GM19328 (cell line): Measurements from ENCODE around the gene FZD10.

ENCODE experiments used
- ATAC-seq: cut with Tn5 transposase; IDR thresholded peaks from one replicate; pipeline ENCODE4 v1.9.1; 2021; ENCODE audit warnings: mild to moderate bottlenecking, moderate library complexity; ENCODE audit not compliant: unreplicated experiment

FZD10 gene

GRCh38 chr12:130152386-130152785 lies 9.9 kb upstream of the FZD10 start:
- no peak for ATAC-seq

- ATAC-seq: no peak
Measured at GRCh38 chr12:130153803-130154202, 8.5 kb upstream of the FZD10 start.

GRCh38 chr12:130154276-130155070 lies 7.8 kb upstream of the FZD10 start:
- no peak for ATAC-seq

- no peak for ATAC-seq
Measured at GRCh38 chr12:130155416-130156073, 6.7 kb upstream of the FZD10 start.

- no peak for ATAC-seq
Measured at GRCh38 chr12:130156652-130157275, 5.5 kb upstream of the FZD10 start.

GRCh38 chr12:130157998-130158753 lies 4.1 kb upstream of the FZD10 start:
- ATAC-seq: no peak

GRCh38 chr12:130158754-130159059 lies 3.6 kb upstream of the FZD10 start:
- no peak for ATAC-seq

GRCh38 chr12:130160306-130160705 lies 2.0 kb upstream of the FZD10 start:
- no peak for ATAC-seq

GRCh38 chr12:130160711-130161231 lies 1.5 kb upstream of the FZD10 start:
- no peak for ATAC-seq

GRCh38 chr12:130161261-130162243 lies 712 bp upstream of the FZD10 start:
- no peak for ATAC-seq

GRCh38 chr12:130162745-130163460 lies 639 bp downstream of the FZD10 start:
- no peak for ATAC-seq

- ATAC-seq: no peak
Measured at GRCh38 chr12:130163461-130164215, 1.4 kb downstream of the FZD10 start.

GRCh38 chr12:130164216-130164542 lies 1.9 kb downstream of the FZD10 start:
- no peak for ATAC-seq

- no peak for ATAC-seq
Measured at GRCh38 chr12:130164936-130165335, 2.7 kb downstream of the FZD10 start.

- no peak for ATAC-seq
Measured at GRCh38 chr12:130166306-130166705, 4.0 kb downstream of the FZD10 start.

GRCh38 chr12:130167537-130167936 lies 5.3 kb downstream of the FZD10 start:
- ATAC-seq: no peak

- no peak for ATAC-seq
Measured at GRCh38 chr12:130169256-130169655, 7.0 kb downstream of the FZD10 start.

GRCh38 chr12:130169924-130170323 lies 7.7 kb downstream of the FZD10 start:
- no peak for ATAC-seq

GRCh38 chr12:130170611-130171010 lies 8.3 kb downstream of the FZD10 start:
- ATAC-seq: no peak
